PC-9 (cell line): Measurements from ENCODE around the gene UNC13D.
"Not testable (repeated sequence)": the region's sequence is repeated elsewhere in the genome, so short reads cannot be mapped to it uniquely, and the experiment has no call there.

Source experiments
- CTCF ChIP-seq: fragments of 200-600 bp; sonication (generic); conservative IDR thresholded peaks from 2 replicates; pipeline ENCODE4 v1.6.1; 2017; ENCODE audit warnings: mixed run types, antibody characterized with exemption, mild to moderate bottlenecking, moderate library complexity
- EZH2 ChIP-seq: fragments of 200-600 bp; sonication (generic); IDR thresholded peaks from 2 replicates; pipeline ENCODE4 v1.8.0; 2017; ENCODE audit warnings: antibody characterized with exemption, low read depth

GRCh38 chr17:75865404-75866188 lies 21.4 kb upstream of the UNC13D start:
- TF ChIP-seq CTCF, EZH2: not testable (repeated sequence)
